ENCODE data around the gene FBXL17. TPM values are rescaled to one million over a fixed set of nuclear protein-coding genes. Genes with fewer than 3 reads are reported as not detected.

The FBXL17 gene
- total RNA-seq, 1 experiment from 2014 or later: 5.3 TPM

DNA sequence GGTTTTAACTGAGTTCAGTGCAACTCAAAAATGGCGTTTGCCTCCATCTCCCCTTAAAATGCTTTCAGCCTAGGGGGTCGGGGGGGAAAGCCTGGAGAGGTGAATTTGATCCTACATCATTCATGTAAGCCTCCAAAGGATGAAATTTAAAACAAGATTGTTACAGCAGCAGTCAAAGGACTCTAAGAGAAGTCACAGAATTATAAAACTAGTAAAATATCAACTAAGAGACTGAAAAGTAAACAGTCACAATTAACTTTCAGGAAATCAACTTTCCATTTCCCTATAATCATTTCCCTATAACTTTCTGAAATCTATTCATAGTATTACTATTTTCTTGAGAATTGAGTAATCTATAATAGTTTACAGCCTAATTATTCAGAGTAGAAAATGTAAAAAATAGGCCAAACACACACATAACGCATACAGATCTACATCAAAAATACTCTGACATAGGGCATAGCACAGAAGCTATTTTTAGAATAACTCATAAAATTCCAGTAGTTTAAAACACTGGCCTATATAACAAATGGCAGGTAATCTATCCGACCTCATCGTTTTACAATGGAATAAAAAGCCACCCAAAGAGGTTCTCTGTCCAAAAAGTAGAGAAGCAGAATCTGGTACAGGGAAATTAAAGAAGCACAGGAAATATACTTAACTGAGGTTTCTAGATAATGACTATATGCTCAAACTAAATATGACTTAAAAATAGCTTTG is 37.6 kb downstream of the FBXL17 start:
- Histone ChIP-seq H4K8ac (replicated peaks; ENCODE audit: insufficient read length, low read depth, low read length) (no peak overlapping the region), H2AK5ac (ENCODE audit: insufficient read length, low read length) (no peak overlapping the region), H2BK120ac (ENCODE audit: low read depth, low read length, poor library complexity, severe bottlenecking) (no peak overlapping the region), H3K9me3 (ENCODE audit: control insufficient read depth, low read depth, low read length) (no peaks in the 10 kb centered on the region), H4K20me1 (ENCODE audit: control insufficient read depth, insufficient read depth, insufficient read length) (no peaks in the 10 kb centered on the region), H3K23me2 (ENCODE audit: insufficient read length, low read depth, low read length, poor library complexity, severe bottlenecking) (no peaks in the 10 kb centered on the region), H2BK12ac (ENCODE audit: insufficient read length, low read depth, low read length) (no peak overlapping the region), H2BK20ac (ENCODE audit: low read depth, low read length, poor library complexity, severe bottlenecking) (no peak overlapping the region), H3K18ac (ENCODE audit: insufficient read length, low read depth, low read length) (no peak overlapping the region), H3K4me1 (ENCODE audit: insufficient read depth, low read length) (no peaks in the 10 kb centered on the region), H3K56ac (ENCODE audit: insufficient read length, low read depth, low read length) (no peak overlapping the region), H2AFZ (ENCODE audit: low read length) (no peak overlapping the region), H3T11ph (ENCODE audit: low read length) (no peak overlapping the region), H3K23ac (ENCODE audit: insufficient read length, low read depth, low read length) (no peak overlapping the region), H3K4ac (ENCODE audit: low read depth, low read length) (no peak overlapping the region), H3K9ac (ENCODE audit: extremely low read depth, insufficient read length, low read length) (no peak overlapping the region), H3K27me3 (ENCODE audit: insufficient read depth, low read length) (no peaks in the 10 kb centered on the region), H2BK15ac (ENCODE audit: low read depth, low read length) (no peak overlapping the region), H3K79me2 (ENCODE audit: insufficient read depth, low read length) (no peaks in the 10 kb centered on the region), H3K14ac (ENCODE audit: insufficient read depth, low read length) (no peak overlapping the region), H4K5ac (ENCODE audit: insufficient read length, low read depth, low read length) (no peak overlapping the region), H3K27ac (ENCODE audit: insufficient read length, low read depth, low read length) (no peak overlapping the region), H3K4me2 (ENCODE audit: insufficient read depth, insufficient read length, low read length) (no peak overlapping the region), H2BK5ac (ENCODE audit: insufficient read length, low read length) (no peak overlapping the region), H3K79me1 (ENCODE audit: insufficient read depth, low read depth, low read length, poor library complexity, severe bottlenecking) (no peaks in the 10 kb centered on the region), H4K91ac (ENCODE audit: insufficient read length, low read depth, low read length) (no peak overlapping the region)
- TF ChIP-seq CTCF (conservative IDR thresholded peaks at IDR 0.05): no peak
- no peak for DNase-seq
- WGBS (ENCODE audit: extremely low coverage, insufficient read length, low lambda C conversion rate): no CpG with 5 or more reads among the region's 5 CpGs
- Mint-ChIP-seq H3K9me3 (no peaks in the 10 kb centered on the region), H3K36me3 (ENCODE audit: insufficient read depth in 1 of 3, low read depth in 3 of 3) (no peaks in the 10 kb centered on the region), H3K4me3 (no peak overlapping the region), H3K4me1 (no peaks in the 10 kb centered on the region), H3K27ac (peak overlapping the region in 2 of 3 experiments; percentile 7 to 64; a peak in 2 of 7 replicates), H3K27me3 (ENCODE audit: low read depth) (no peaks in the 10 kb centered on the region)
